ENCODE measurements around the gene CCNI.

GRCh38 chr4:77079281-77079680 lies 3.5 kb upstream of the CCNI start:
- TF ChIP-seq, protein P1, sequence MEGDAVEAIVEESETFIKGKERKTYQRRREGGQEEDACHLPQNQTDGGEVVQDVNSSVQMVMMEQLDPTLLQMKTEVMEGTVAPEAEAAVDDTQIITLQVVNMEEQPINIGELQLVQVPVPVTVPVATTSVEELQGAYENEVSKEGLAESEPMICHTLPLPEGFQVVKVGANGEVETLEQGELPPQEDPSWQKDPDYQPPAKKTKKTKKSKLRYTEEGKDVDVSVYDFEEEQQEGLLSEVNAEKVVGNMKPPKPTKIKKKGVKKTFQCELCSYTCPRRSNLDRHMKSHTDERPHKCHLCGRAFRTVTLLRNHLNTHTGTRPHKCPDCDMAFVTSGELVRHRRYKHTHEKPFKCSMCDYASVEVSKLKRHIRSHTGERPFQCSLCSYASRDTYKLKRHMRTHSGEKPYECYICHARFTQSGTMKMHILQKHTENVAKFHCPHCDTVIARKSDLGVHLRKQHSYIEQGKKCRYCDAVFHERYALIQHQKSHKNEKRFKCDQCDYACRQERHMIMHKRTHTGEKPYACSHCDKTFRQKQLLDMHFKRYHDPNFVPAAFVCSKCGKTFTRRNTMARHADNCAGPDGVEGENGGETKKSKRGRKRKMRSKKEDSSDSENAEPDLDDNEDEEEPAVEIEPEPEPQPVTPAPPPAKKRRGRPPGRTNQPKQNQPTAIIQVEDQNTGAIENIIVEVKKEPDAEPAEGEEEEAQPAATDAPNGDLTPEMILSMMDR (IDR thresholded peaks at IDR 0.05), result no peak
- no peak for TF ChIP-seq EZH2phosphoT487 (IDR thresholded peaks at IDR 0.05)
- TF ChIP-seq EZH2 (IDR thresholded peaks at IDR 0.05), result no peak

Measured in neural progenitor cell (in vitro differentiated cells).